22Rv1 (cell line): ENCODE measurements around the gene HOATZ.

Source experiments
- ZFX ChIP-seq: fragments of 450-650 bp; IDR thresholded peaks from 2 replicates; pipeline ENCODE4 v1.6.1; 2017; ENCODE audit warnings: antibody characterized with exemption, borderline replicate concordance
- TF ChIP-seq, protein P1 (sequence below): fragments of 450-650 bp; IDR thresholded peaks from 2 replicates; pipeline ENCODE4 v1.5.1; 2017; ENCODE audit warnings: mild to moderate bottlenecking

DNA sequence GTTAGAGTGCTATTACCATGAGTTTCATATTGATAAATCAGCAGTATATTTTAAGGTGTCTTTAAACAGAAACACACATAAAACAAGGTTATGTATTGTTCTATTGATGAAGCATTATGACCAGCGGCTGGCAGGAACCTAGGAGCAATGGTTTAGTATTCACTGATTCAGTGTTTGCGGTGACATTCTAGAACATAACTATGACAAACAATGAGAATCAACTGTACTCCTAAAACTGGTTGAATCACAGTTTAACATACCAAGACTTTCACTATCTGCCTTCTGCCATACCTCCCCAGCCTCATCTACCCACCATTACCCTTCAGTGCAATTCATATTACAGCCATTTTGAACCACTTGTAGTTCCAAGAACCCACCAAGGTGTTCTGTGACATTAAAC lies 8.8 kb downstream of the HOATZ start:
- TF ChIP-seq, protein P1, sequence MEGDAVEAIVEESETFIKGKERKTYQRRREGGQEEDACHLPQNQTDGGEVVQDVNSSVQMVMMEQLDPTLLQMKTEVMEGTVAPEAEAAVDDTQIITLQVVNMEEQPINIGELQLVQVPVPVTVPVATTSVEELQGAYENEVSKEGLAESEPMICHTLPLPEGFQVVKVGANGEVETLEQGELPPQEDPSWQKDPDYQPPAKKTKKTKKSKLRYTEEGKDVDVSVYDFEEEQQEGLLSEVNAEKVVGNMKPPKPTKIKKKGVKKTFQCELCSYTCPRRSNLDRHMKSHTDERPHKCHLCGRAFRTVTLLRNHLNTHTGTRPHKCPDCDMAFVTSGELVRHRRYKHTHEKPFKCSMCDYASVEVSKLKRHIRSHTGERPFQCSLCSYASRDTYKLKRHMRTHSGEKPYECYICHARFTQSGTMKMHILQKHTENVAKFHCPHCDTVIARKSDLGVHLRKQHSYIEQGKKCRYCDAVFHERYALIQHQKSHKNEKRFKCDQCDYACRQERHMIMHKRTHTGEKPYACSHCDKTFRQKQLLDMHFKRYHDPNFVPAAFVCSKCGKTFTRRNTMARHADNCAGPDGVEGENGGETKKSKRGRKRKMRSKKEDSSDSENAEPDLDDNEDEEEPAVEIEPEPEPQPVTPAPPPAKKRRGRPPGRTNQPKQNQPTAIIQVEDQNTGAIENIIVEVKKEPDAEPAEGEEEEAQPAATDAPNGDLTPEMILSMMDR, result no peak
- TF ChIP-seq ZFX, result no peak
